ENCODE data around the gene ACP6.

The ACP6 gene

GRCh38 chr1:147651466-147651865 is 18.9 kb downstream of the ACP6 start:
- no peak for DNase-seq (ENCODE audit: low read depth in 2 of 2)

- DNase-seq (ENCODE audit: low read depth in 2 of 2): no peak
Observed at GRCh38 chr1:147648933-147649332, 21.4 kb downstream of the ACP6 start.

DNA sequence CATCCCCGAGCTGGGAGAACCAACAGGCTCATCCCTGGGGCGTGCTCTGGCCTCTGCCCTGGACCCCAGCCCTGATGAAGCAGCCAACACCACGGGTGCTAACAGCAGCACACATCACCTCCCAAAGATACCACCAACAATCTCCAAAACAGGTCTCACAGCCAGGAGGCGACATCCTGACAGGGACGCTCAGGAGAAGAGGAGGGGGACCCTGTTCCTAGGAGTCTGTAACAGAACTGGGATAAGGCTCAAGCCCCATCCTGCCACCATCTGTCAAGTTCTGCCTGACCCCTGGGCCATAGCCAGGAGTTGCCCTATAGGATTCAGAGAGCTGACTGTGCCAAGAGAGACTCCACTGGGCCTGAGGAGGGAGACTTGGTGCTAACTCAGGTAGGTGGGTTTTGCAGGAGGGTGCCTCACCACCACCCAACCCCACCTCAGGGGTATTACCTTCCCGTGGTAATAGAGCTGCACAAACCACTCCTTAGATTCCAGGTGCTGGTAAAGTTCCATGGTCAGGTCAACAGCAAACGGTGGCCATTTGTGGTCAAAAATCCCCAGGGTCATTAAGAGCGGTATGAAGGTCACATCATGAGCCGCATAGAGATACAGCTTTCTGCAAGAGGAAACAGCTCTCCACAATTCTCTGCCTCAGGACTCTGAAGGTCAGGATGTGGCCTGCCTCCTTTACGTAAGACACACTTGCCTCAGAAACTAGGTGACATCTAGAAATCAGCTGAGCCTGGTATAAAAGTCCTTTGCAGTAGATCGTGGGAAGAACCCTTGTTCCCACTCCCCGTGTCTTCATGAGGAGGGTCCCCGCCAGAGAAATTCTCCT is 22.3 kb downstream of the ACP6 start:
- no peak for DNase-seq (ENCODE audit: low read depth in 2 of 2)

DNA sequence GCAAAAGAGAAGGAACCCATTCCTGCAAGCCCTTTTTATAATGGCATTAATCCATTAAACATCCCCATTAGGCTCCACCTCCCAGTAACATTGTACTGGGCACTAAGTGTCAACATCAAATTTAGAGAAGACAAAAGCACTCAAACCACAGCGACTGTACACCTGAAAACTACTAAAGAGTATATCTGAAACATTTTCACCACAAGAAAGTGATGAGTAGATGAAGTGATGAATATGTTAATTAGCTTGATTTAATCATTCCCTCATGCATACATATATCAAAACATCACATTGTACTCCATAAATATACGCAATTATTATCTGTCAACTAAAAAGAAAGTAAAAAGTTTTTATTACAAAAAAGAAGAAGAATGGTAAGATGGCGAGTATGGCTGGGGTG is 26.4 kb downstream of the ACP6 start:
- no peak for DNase-seq (ENCODE audit: low read depth in 2 of 2)

DNA sequence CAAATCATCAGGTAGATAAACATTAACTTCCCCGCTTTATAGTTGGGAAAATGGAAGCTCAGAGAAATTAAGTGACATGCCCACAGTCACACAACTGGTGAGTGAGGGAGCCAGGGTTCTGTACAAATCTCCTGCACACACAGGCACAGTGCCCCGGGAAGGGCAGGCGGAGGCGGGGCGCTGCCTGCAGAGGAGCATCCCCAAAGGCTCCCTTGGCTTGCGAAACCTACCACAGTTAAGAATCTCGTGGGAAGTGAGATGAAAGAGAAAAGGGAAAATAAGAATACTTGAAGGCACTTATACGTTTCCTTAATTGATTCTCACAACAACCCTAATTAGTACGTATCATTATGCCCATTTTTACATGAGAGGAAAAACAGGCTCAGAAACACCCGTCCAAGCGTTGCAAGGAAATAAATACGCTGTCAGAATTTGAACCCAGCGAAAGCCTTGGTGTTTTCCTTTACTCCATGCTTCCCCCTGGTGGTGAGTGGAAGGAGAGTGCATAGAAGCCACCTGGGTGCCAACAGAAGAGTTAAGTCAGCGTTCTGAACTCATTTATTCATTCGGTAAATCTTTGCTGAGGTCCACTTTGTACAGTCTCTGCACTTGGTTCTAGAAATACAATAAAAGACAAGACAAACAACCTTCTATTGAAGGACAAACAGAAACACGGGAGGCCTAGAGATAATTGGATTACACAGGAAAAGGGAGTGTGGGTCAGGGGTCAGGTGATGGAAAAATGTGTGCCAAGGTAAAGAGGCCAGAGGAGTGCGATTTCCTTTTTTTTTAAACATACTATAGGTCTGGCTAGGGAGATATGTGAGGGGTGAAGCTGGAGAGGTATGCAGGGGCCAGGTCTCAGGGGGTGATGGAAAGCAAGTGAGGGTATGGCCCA is 28.4 kb downstream of the ACP6 start:
- peak; percentile 11 to 60 for DNase-seq (ENCODE audit: low read depth in 2 of 2)

GRCh38 chr1:147641291-147641690 is 29.0 kb downstream of the ACP6 start:
- DNase-seq (ENCODE audit: low read depth in 2 of 2): no peak

DNA sequence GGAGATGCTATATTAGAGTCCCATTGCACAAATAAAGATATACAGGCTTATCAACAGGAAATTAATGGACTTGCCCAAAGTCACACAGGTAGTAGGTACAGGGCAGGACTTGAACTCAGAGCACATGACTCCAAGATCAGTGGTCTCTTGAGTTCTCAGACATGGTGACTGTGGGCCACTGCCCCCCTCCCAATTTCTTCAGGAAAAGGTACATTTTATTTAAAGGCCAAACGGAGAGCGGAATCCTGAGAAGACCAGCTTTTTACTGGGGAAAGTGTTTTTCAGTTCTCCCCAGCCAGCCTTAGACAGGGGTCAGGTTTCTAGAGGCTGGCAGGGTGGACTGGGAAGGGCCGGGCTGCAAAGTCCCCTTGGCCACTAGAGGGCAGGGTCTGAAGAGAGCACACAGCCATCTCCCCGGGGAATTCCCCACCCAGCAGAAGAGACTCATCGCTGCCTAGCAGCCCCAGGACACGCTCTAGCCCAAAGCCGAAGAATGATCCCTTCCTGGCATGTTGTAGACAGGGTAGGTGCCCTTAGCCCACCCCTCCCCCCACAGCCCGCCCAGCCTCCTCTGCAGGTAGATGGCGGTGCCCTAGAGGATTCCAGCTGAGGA is 29.7 kb downstream of the ACP6 start:
- DNase-seq (ENCODE audit: low read depth in 2 of 2): peak; percentile 64 to 76

GRCh38 chr1:147636314-147636713 is 34.0 kb downstream of the ACP6 start:
- no peak for DNase-seq (ENCODE audit: low read depth in 2 of 2)

GRCh38 chr1:147635342-147635741 is 35.0 kb downstream of the ACP6 start:
- no peak for DNase-seq (ENCODE audit: low read depth in 2 of 2)

- no peak for DNase-seq (ENCODE audit: low read depth in 2 of 2)
Observed at GRCh38 chr1:147634645-147635044, 35.7 kb downstream of the ACP6 start.

- no peak for DNase-seq (ENCODE audit: low read depth in 2 of 2)
Observed at GRCh38 chr1:147633759-147634158, 36.6 kb downstream of the ACP6 start.

DNA sequence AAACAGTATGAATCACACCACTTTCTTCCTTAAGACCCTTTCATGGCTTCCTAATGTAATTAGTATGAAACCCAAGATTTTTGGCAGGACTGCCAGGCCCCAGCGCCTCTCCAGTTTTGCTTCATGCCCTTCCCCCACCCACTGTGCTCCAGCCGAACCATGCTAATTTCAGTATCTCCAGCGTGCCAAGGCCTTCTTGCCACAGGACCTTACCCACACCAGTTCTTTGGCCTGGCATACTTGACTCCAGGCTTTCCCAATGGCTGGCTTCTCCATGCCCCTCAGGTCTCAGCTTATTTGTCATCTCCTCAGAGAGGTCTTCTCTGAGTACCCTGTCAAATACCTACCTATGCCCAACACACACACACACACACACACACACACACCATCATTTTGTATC is 38.5 kb downstream of the ACP6 start:
- DNase-seq (ENCODE audit: low read depth in 2 of 2): no peak

DNA sequence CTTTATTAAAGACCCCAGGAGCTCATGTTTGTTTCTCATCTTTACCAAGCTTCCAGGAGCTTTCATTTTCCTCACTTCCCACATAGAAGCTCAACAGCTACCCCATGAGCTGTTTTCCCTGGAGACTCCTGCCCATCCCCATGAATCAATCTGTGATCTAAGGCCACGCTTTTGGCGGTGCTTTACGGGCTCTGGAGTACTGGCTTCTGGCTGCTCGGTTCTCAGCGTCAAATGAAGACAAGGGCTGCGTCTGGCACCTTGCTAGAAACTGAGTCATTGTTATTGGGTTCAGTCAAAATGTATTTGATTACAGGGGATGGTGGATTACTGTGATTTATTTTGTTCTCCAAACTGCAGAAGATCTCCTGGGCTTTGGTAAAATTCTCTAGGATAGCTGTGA is 39.9 kb downstream of the ACP6 start:
- DNase-seq (ENCODE audit: low read depth in 2 of 2): no peak

DNA sequence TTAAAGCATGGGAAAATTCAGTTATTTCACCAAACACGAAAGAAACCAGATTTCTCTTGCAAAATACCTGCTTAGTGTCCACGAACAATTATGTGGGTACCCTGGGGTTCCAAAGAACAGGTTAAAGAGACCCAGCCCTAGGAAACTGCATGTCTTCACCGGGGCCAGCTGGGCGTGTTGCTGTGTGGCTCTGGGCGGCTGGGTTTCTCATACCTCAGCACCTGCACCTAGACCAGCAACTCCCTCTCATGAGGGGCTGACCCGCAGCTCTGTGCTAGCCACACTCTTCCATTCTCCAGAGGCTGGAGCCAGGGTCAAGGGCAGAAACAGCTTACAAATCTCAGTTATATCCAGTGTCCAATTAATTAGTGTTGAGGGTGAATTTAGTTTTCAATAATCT is 40.3 kb downstream of the ACP6 start:
- no peak for DNase-seq (ENCODE audit: low read depth in 2 of 2)

- no peak for DNase-seq (ENCODE audit: low read depth in 2 of 2)
Observed at GRCh38 chr1:147628441-147628840, 41.9 kb downstream of the ACP6 start.

DNA sequence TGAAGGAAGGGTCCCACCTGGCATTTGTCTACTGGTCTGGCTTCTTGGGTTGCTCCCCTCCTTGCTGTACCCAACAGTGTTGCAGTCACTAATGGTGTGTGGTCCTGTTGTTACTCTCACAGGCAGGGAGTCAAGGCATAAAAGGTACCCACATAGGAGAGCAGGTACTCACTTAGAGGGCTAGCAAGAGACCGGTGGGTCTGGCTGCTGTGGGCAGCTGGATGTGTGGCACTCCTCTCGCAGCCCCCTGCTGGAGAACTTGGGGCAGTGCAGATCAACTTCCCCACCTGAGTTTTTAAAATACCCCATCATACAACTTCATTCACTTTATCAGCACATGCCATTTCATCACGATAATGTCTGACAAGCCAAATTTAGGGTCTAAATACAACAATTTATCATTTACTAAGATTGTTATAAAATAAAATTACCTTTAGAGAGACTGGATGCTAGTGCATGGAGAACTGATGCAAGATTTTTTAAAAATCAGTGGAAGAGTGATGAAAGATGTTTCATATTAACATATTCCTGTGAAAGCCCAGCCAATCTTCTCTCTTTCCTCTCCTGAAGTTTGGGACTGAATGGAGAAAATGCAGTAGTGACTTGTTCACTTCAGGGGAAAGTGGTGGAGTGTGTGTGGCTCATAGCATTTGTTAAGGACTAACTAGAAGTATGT is 42.8 kb downstream of the ACP6 start:
- DNase-seq (ENCODE audit: low read depth in 2 of 2): peak; percentile 38 to 43

DNA sequence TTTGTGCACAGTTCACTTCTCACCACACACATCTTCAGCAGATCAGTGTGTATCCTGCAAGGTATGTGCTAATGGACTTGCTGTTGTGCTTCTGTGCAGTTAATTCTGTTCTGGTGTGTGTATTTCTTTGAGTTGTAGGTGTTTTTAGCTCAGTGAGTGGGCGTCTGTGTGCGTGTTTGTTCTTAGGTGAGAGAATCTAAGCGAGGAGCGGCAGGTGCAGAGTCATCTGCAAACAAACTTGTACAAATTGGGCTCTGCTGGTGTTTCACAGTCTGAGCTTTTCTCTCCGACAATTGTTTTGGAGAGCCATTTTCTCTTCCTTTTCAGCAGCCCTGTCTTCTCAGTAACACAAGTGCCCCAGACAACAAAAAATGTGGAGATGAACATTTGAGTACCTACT is 43.6 kb downstream of the ACP6 start:
- DNase-seq (ENCODE audit: low read depth in 2 of 2): no peak

GRCh38 chr1:147626291-147626690 is 44.0 kb downstream of the ACP6 start:
- DNase-seq (ENCODE audit: low read depth in 2 of 2): no peak

- no peak for DNase-seq (ENCODE audit: low read depth in 2 of 2)
Observed at GRCh38 chr1:147625362-147625995, 44.8 kb downstream of the ACP6 start.

DNA sequence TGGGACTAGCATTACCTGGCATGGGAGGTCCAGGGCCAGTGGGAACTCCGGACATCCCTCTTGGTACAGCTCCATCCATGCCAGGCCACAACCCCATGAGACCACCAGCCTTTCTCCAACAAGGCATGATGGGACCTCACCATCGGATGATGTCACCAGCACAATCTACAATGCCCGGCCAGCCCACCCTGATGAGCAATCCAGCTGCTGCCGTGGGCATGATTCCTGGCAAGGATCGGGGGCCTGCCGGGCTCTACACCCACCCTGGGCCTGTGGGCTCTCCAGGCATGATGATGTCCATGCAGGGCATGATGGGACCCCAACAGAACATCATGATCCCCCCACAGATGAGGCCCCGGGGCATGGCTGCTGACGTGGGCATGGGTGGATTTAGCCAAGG is 45.8 kb downstream of the ACP6 start:
- no peak for DNase-seq (ENCODE audit: low read depth in 2 of 2)

DNA sequence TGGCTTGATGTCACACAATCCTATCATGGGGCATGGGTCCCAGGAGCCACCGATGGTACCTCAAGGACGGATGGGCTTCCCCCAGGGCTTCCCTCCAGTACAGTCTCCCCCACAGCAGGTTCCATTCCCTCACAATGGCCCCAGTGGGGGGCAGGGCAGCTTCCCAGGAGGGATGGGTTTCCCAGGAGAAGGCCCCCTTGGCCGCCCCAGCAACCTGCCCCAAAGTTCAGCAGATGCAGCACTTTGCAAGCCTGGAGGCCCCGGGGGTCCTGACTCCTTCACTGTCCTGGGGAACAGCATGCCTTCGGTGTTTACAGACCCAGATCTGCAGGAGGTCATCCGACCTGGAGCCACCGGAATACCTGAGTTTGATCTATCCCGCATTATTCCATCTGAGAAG is 46.3 kb downstream of the ACP6 start:
- DNase-seq (ENCODE audit: low read depth in 2 of 2): no peak

Measured in stimulated activated CD4-positive, alpha-beta T cell treated with anti-CD3 and anti-CD28 coated beads, Interleukin-1b, Interleukin-23, amount 100 ng/mL, for 4 hours (primary cell).